Measurements from ENCODE around the gene RCCD1. TPM values are rescaled to one million over a fixed set of nuclear protein-coding genes. Genes with fewer than 3 reads are reported as not detected.

Gene RCCD1
- total and polyA plus RNA-seq, 2 experiments from 2014 or later: 9.8 to 13.0 TPM

DNA sequence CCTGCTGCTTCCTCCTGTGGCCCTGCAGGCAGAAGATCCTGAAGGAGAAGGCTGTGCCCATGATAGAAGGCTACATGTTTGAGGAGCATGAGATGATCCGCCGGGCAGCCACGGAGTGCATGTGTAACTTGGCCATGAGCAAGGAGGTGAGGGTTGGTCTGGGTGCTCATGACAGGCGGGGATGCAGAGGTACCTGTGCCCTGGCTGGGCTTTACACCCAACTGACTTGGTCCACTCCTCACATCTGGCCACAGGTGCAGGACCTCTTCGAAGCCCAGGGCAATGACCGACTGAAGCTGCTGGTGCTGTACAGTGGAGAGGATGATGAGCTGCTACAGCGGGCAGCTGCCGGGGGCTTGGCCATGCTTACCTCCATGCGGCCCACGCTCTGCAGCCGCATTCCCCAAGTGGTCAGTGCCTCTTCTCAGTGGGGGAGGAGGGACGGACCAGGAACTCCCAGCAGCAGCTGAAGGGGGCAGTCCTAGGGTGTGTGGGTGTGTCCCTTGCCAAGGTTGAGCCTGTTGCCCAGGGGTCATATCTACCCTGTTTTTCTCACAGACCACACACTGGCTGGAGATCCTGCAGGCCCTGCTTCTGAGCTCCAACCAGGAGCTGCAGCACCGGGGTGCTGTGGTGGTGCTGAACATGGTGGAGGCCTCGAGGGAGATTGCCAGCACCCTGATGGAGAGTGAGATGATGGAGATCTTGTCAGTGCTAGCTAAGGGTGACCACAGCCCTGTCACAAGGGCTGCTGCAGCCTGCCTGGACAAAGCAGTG lies 1.6 kb upstream of the RCCD1 start:
- H3K9ac ChIP-seq: no peak overlapping the region
- no peaks in the 10 kb centered on the region for H3K9me2 ChIP-seq (ENCODE audit: insufficient read depth)
- H3K4me3 ChIP-seq: no peak overlapping the region
- WGBS, 2 experiments (ENCODE audit: low coverage in 1 of 2, low lambda C conversion rate in 2 of 2, missing lambda C conversion rate in 2 of 2): 88 to 91% methylated on average over 12 to 14 of the region's 14 CpGs
- TF ChIP-seq EZH2phosphoT487 (IDR thresholded peaks at IDR 0.05; ENCODE audit: insufficient read depth, low read depth) (no peak), EZH2 (IDR thresholded peaks at IDR 0.05; ENCODE audit: insufficient read depth, poor library complexity, severe bottlenecking) (no peak)
- no peak for DNase-seq
- H3K79me2 ChIP-seq (ENCODE audit: insufficient read depth): no peaks in the 10 kb centered on the region
- no peaks in the 10 kb centered on the region for H3K9me3 ChIP-seq (ENCODE audit: low read depth)
- H4K20me1 ChIP-seq (ENCODE audit: insufficient read depth): no peaks in the 10 kb centered on the region
- no peak overlapping the region for H3K27ac ChIP-seq
- no peak overlapping the region for H3K4me2 ChIP-seq (ENCODE audit: unreplicated experiment)
- no peak overlapping the region for H2AFZ ChIP-seq
- in situ Hi-C loops (cut with MboI): no loop called here
- peaks cover 11% of the 10 kb centered on the region; the same call in 1 of the 2 replicates for H3F3A ChIP-seq (ENCODE audit: insufficient read depth)
- H3K27me3 ChIP-seq (replicated peaks; ENCODE audit: insufficient read depth): no peaks in the 10 kb centered on the region
- H3K36me3 ChIP-seq (ENCODE audit: low read depth): no peaks in the 10 kb centered on the region; the same call in 1 of the 2 replicates
- H3K4me1 ChIP-seq (ENCODE audit: insufficient read depth): peaks cover 12% of the 10 kb centered on the region; the same call in 1 of the 2 replicates

GRCh38 chr15:90953947-90954711 lies 555 bp upstream of the RCCD1 start:
- WGBS, 2 experiments (ENCODE audit: low coverage in 1 of 2, low lambda C conversion rate in 2 of 2, missing lambda C conversion rate in 2 of 2): 72 to 76% methylated on average over 16 of the region's 16 CpGs
- Histone ChIP-seq H4K20me1 (ENCODE audit: insufficient read depth) (no peaks in the 10 kb centered on the region), H2AFZ (peak overlapping the region; percentile 92; the same call in 1 of the 2 replicates), H3K9ac (peak overlapping the region; percentile 97), H3K4me3 (peak overlapping the region; percentile 96), H3K36me3 (ENCODE audit: low read depth) (no peaks in the 10 kb centered on the region; the same call in 1 of the 2 replicates), H3K79me2 (ENCODE audit: insufficient read depth) (no peaks in the 10 kb centered on the region), H3K9me2 (ENCODE audit: insufficient read depth) (no peaks in the 10 kb centered on the region), H3K9me3 (ENCODE audit: low read depth) (no peaks in the 10 kb centered on the region), H3K4me2 (ENCODE audit: unreplicated experiment) (peak overlapping the region; percentile 98), H3K4me1 (ENCODE audit: insufficient read depth) (peaks cover 12% of the 10 kb centered on the region; the same call in 1 of the 2 replicates), H3F3A (ENCODE audit: insufficient read depth) (peaks cover 11% of the 10 kb centered on the region; the same call in 1 of the 2 replicates), H3K27ac (peak overlapping the region; percentile 93), H3K27me3 (replicated peaks; ENCODE audit: insufficient read depth) (no peaks in the 10 kb centered on the region)
- in situ Hi-C loops (cut with MboI): no loop called here
- no peak for TF ChIP-seq EZH2phosphoT487 (IDR thresholded peaks at IDR 0.05; ENCODE audit: insufficient read depth, low read depth)
- TF ChIP-seq EZH2 (IDR thresholded peaks at IDR 0.05; ENCODE audit: insufficient read depth, poor library complexity, severe bottlenecking): no peak
- no peak for DNase-seq

DNA sequence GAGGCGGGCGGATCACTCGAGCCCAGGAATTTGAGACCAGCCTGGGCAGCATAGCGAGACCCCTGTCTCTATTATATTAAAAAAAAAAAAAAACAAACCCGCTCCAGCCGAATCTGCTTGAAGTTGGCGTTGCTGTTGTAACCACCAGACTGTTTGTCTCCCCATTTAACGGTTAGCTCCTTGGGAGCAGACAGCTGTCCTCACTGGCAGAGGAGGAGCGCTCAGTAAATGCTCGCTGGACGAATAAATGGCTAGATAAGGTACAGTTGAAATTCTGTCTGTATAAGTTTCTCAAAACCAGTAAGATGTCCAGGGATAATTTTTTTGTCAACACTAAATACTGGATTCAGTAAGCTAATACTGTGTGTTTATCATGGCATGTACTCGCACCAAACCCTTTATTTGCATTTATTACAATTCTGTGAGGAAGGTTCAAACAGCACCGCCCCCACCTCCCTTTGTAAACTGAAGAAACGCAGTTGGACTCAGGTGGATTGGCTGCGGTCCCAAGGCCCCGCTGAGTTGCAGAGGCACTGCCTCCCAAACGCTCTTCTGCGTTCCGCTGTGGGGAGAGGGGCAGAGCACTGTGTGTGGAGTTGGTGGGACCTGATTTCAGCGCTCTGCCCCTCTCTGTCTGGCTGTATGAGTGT lies 1.1 kb downstream of the RCCD1 start:
- WGBS, 2 experiments (ENCODE audit: low coverage in 1 of 2, low lambda C conversion rate in 2 of 2, missing lambda C conversion rate in 2 of 2): 67 to 77% methylated on average over 18 to 20 of the region's 20 CpGs
- Histone ChIP-seq H3K27ac (peak overlapping the region; percentile 93; the same call in 1 of the 2 replicates), H3K4me3 (peak overlapping the region; percentile 96), H3K9me3 (ENCODE audit: low read depth) (no peaks in the 10 kb centered on the region), H3K4me2 (ENCODE audit: unreplicated experiment) (peak overlapping the region; percentile 98), H4K20me1 (ENCODE audit: insufficient read depth) (no peaks in the 10 kb centered on the region), H2AFZ (peak overlapping the region; percentile 92; the same call in 1 of the 2 replicates), H3K9me2 (ENCODE audit: insufficient read depth) (no peaks in the 10 kb centered on the region), H3K79me2 (ENCODE audit: insufficient read depth) (no peaks in the 10 kb centered on the region), H3K4me1 (ENCODE audit: insufficient read depth) (peaks cover 12% of the 10 kb centered on the region; the same call in 1 of the 2 replicates), H3F3A (ENCODE audit: insufficient read depth) (peaks cover 11% of the 10 kb centered on the region; the same call in 1 of the 2 replicates), H3K27me3 (replicated peaks; ENCODE audit: insufficient read depth) (no peaks in the 10 kb centered on the region), H3K36me3 (ENCODE audit: low read depth) (no peaks in the 10 kb centered on the region), H3K9ac (peak overlapping the region; percentile 97)
- TF ChIP-seq EZH2 (IDR thresholded peaks at IDR 0.05; ENCODE audit: insufficient read depth, poor library complexity, severe bottlenecking): no peak
- no peak for TF ChIP-seq EZH2phosphoT487 (IDR thresholded peaks at IDR 0.05; ENCODE audit: insufficient read depth, low read depth)
- DNase-seq: no peak
- in situ Hi-C loops (cut with MboI): no loop called here
